PFSK-1 (cell line): ENCODE results near the gene PEAR1.

Source experiments
- FOXP2 ChIP-seq: optimal IDR thresholded peaks from 2 replicates; pipeline ENCODE3; 2011; ENCODE audit warnings: borderline replicate concordance, control low read depth, inconsistent platforms; ENCODE audit not compliant: insufficient read depth; ENCODE audit errors: extremely low read length, extremely low read depth
- POLR2AphosphoS5 ChIP-seq: IDR thresholded peaks from 2 replicates; pipeline ENCODE4 v1.6.1; 2012; ENCODE audit warnings: low read depth, mild to moderate bottlenecking, control low read depth, low read length, moderate library complexity
- REST ChIP-seq, 2 experiments: IDR thresholded peaks; 2 replicates each; pipeline versions ENCODE4 v1.6.1 to v1.8.0; 2011 to 2012; ENCODE audit warnings: low read depth in 2 of 2, low read length in 2 of 2, control low read depth in 1 of 2, inconsistent platforms in 1 of 2, mild to moderate bottlenecking in 1 of 2, moderate library complexity in 1 of 2; ENCODE audit not compliant: insufficient read depth in 1 of 2
- SIN3A ChIP-seq: IDR thresholded peaks from 2 replicates; pipeline ENCODE4 v1.6.1; 2012; ENCODE audit warnings: mild to moderate bottlenecking, low read length, moderate library complexity, borderline replicate concordance; ENCODE audit not compliant: insufficient read depth
- TAF1 ChIP-seq: IDR thresholded peaks from 2 replicates; pipeline ENCODE4 v1.6.1; 2012; ENCODE audit warnings: low read length, control low read depth, borderline replicate concordance; ENCODE audit not compliant: insufficient read depth

Gene PEAR1

DNA sequence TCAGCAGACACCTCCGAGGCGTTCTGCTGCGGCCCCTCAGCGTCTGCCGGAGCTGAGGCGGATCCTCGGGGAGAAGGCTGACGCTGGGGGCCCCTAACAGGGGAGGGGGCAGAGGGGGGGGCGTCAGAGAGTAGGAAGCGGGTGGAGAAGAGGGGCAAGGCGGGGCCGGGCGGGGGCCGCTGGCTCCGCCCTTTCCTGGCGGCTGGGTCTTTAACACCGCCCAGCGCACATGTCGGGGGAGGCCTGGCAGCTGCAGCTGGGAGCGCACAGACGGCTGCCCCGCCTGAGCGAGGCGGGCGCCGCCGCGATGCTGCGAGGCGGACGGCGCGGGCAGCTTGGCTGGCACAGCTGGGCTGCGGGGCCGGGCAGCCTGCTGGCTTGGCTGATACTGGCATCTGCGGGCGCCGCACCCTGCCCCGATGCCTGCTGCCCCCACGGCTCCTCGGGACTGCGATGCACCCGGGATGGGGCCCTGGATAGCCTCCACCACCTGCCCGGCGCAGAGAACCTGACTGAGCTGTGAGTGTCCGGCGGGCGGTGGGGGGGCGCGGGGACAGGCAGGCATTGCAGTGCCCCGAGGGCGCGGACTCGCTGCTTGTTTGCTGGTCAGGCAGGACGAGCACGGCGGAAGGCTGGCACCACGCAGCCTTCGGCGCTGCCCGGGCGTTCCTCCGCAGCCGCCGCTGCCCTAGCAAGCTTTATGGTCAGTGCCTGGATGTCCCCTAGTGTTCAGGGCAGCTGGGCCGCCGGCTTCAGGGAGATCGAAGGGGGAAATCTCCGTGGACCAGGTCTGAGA lies 32.7 kb upstream of the PEAR1 start, which contains the start of gene NTRK1:
Gene NTRK1, plus strand, starts transcription at position 238 of the 796 bp plus-strand sequence. Its CDS starts 70 bp downstream, at position 308.
- peak in 1 of 2 experiments; percentile 3; a peak in 1 of 4 replicates for TF ChIP-seq REST (IDR thresholded peaks at IDR 0.05; ENCODE audit: insufficient read depth in 1 of 2, low read depth in 2 of 2, low read length in 2 of 2)
- TF ChIP-seq TAF1, result no peak

- TF ChIP-seq FOXP2 (no peak), SIN3A (no peak), TAF1 (no peak), REST (IDR thresholded peaks at IDR 0.05; ENCODE audit: insufficient read depth in 1 of 2, low read depth in 2 of 2, low read length in 2 of 2) (no peak), POLR2AphosphoS5 (no peak)
These were observed 30.9 kb upstream of the PEAR1 start for GRCh38 chr1:156862584-156862983.

DNA sequence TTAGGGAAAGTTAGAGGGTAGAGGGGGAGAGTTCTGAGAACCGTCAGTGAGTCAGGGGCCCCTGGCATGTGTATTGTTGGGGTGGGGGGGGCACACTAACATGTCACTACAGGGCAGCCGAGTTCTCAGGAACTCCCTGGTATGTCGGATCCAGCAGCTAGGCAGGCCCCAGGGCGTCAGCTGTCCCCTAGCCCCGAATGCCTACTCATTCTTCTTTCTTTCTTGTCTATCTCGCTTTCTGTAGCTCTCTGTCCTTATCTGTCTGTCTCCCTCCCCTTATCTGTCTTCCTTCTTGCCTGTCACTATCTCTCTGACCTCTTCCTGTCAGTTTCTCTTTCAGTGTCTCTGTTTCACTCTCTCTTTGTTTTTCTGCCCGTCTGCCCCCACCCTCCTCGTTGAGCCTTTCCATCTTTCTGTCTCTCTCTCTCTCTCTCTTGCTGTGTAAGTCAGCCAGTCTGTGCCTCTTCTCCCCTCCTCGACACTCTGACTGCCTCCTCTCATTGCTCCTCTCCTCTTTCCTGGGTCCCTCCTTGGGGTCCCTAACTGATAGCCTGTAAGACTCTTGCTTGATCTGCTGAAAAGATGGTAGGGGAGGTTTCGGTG lies 30.4 kb upstream of the PEAR1 start:
- TF ChIP-seq REST (IDR thresholded peaks at IDR 0.05; ENCODE audit: insufficient read depth in 1 of 2, low read depth in 2 of 2, low read length in 2 of 2), result no peak

- TF ChIP-seq TAF1, result no peak
- no peak for TF ChIP-seq FOXP2
- TF ChIP-seq POLR2AphosphoS5, result no peak
- TF ChIP-seq SIN3A, result no peak
- no peak for TF ChIP-seq REST (IDR thresholded peaks at IDR 0.05; ENCODE audit: insufficient read depth in 1 of 2, low read depth in 2 of 2, low read length in 2 of 2)
These were observed 29.9 kb upstream of the PEAR1 start for GRCh38 chr1:156863631-156864030.

DNA sequence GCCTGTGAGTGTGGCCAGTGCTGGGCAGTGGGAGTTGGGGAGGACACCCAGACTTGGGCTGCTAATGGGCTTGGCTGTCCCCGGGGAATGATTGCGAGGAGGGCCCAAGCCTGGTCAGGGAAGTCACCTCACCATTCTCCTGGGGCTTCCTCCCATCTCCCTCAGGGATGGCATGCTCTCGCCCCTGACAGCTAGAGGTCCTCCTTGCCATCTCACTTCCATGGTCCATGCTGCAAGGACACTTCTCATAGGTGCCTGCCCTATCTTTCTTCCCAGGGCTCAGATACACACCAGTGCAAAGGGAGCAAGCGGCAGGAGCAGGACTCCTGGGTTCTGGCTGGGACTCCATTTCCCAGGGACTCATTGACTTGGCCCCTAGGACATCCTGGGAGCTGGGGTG lies 28.7 kb upstream of the PEAR1 start:
- TF ChIP-seq REST (IDR thresholded peaks at IDR 0.05; ENCODE audit: insufficient read depth in 1 of 2, low read depth in 2 of 2, low read length in 2 of 2), result no peak
- TF ChIP-seq FOXP2, result no peak
- TF ChIP-seq SIN3A, result no peak
- TF ChIP-seq POLR2AphosphoS5, result no peak
